ENCODE results near the gene MERTK. TPM values are rescaled to one million over a fixed set of nuclear protein-coding genes. Genes with fewer than 3 reads are reported as not detected.

Gene MERTK
- total RNA-seq, 1 experiment from 2014 or later = 2.5 TPM

DNA sequence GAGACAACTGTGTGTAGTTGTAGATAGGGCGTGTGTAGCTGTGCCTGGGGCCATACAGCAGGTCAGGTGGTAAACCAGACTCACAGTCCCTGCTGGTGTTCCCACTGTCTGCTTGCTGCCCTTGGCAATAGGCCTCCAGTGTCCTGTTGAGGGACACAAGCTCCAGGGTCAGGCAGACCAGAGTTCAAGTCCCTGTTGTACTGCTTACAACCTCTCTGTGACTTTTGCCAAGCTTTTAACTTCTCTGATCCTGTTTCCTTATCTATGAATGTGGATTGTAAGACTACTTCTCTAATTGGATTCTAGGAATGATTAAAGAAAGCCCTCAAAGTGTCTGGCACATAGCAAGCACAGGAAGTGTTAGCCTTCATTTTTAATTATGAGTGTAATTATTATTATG, 68.6 kb downstream of the MERTK start:
- TF ChIP-seq EZH2phosphoT487 (IDR thresholded peaks at IDR 0.05; ENCODE audit: borderline replicate concordance, low read length) (no peak), EZH2 (IDR thresholded peaks at IDR 0.05; ENCODE audit: low read length, unreplicated experiment) (no peak), CTCF (conservative IDR thresholded peaks at IDR 0.05; ENCODE audit: low read depth, low read length) (no peak)
- Histone ChIP-seq H3K79me2 (ENCODE audit: low read length) (no peaks in the 10 kb centered on the region), H3K36me3 (ENCODE audit: low read depth, low read length) (no peaks in the 10 kb centered on the region), H3K9me3 (ENCODE audit: low read length) (no peaks in the 10 kb centered on the region), H3K27ac (ENCODE audit: low read length) (no peak overlapping the region), H3F3A (ENCODE audit: low read length, unreplicated experiment) (no peaks in the 10 kb centered on the region), H3K9ac (ENCODE audit: low read length) (no peak overlapping the region), H4K20me1 (ENCODE audit: low read length) (no peaks in the 10 kb centered on the region), H2AFZ (ENCODE audit: low read length) (no peak overlapping the region), H3K4me3 (ENCODE audit: low read length) (no peak overlapping the region), H3K9me2 (replicated peaks; ENCODE audit: low read length) (no peaks in the 10 kb centered on the region), H3K27me3 (ENCODE audit: low read length) (no peaks in the 10 kb centered on the region), H3K4me2 (ENCODE audit: low read length) (no peak overlapping the region), H3K4me1 (ENCODE audit: insufficient read depth, low read length) (no peaks in the 10 kb centered on the region)
- ATAC-seq (no peak), DNase-seq (no peak)
- ChIA-PET CTCF (no interaction called here), POLR2A (ENCODE audit: unreplicated experiment) (no interaction called here)
- BruUV-seq (replicated peaks) = no TSS peak
- intact Hi-C loops (cut with micrococcal nuclease) = no loop called here

- no peaks in the 10 kb centered on the region for H4K20me1 ChIP-seq (ENCODE audit: low read length)
- ChIA-PET CTCF (no interaction called here), POLR2A (ENCODE audit: unreplicated experiment) (no interaction called here)
- H3K9ac ChIP-seq (ENCODE audit: low read length) = no peak overlapping the region
- no peaks in the 10 kb centered on the region for H3K79me2 ChIP-seq (ENCODE audit: low read length)
- no TSS peak for BruUV-seq (replicated peaks)
- peaks cover 27% of the 10 kb centered on the region for H3K4me1 ChIP-seq (ENCODE audit: insufficient read depth, low read length)
- H3K27ac ChIP-seq (ENCODE audit: low read length) = no peak overlapping the region
- no peaks in the 10 kb centered on the region for H3F3A ChIP-seq (ENCODE audit: low read length, unreplicated experiment)
- H2AFZ ChIP-seq (ENCODE audit: low read length) = no peak overlapping the region
- no peak for TF ChIP-seq CTCF (conservative IDR thresholded peaks at IDR 0.05; ENCODE audit: low read depth, low read length)
- no peak for TF ChIP-seq EZH2 (IDR thresholded peaks at IDR 0.05; ENCODE audit: low read length, unreplicated experiment)
- TF ChIP-seq EZH2phosphoT487 (IDR thresholded peaks at IDR 0.05; ENCODE audit: borderline replicate concordance, low read length) = no peak
- intact Hi-C loops (cut with micrococcal nuclease) = loop anchor here (10.0 kb wide), 1 partner anchor 66 kb away; no protein-coding TSS in a partner anchor
- H3K27me3 ChIP-seq (ENCODE audit: low read length) = no peaks in the 10 kb centered on the region
- no peak overlapping the region for H3K4me3 ChIP-seq (ENCODE audit: low read length)
- H3K4me2 ChIP-seq (ENCODE audit: low read length) = no peak overlapping the region
- H3K9me2 ChIP-seq (replicated peaks; ENCODE audit: low read length) = no peaks in the 10 kb centered on the region
- no peak for DNase-seq
- no peaks in the 10 kb centered on the region for H3K36me3 ChIP-seq (ENCODE audit: low read depth, low read length)
- no peaks in the 10 kb centered on the region for H3K9me3 ChIP-seq (ENCODE audit: low read length)
- ATAC-seq = no peak
Measured at GRCh38 chr2:111970453-111970852, 72.0 kb downstream of the MERTK start.

DNA sequence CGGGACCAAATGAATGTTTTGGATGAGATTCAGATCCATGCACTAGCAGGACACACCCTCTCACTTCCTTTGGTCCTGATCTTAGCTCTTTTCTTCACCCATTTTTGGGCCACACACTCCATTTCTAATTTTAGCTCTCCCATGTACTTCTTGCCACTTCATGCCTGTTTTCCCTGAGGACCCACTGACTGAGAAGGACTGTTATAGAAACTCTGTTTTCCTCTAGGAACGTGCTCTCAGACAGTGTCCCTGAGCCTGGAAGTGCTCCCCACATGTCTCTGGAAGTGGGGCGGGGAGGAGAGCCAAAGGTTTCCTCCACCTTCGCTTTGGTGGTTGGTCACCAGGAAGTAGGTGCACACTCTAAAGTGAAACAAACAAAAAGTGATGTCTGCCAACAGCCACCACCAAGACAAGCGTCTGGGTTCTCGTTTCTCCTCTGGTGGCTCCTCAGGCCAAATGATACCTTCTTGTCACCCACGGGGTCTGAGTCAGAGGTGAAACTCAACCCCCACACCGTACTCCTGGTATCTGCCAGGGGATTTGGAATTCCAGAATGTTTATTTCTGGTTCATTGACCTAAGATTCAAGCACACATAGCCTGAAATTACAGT, 74.7 kb downstream of the MERTK start:
- Histone ChIP-seq H4K20me1 (ENCODE audit: low read length) (no peaks in the 10 kb centered on the region), H3K79me2 (ENCODE audit: low read length) (no peaks in the 10 kb centered on the region), H3K4me1 (ENCODE audit: insufficient read depth, low read length) (peaks cover 33% of the 10 kb centered on the region), H3K9me3 (ENCODE audit: low read length) (0 out of 2 replicates have a peak, but pooled peaks cover 5% of the 10 kb centered on the region), H3K9me2 (replicated peaks; ENCODE audit: low read length) (no peaks in the 10 kb centered on the region), H3K9ac (ENCODE audit: low read length) (no peak overlapping the region), H3K27me3 (ENCODE audit: low read length) (no peaks in the 10 kb centered on the region), H3K4me2 (ENCODE audit: low read length) (peak overlapping the region; percentile 62), H3F3A (ENCODE audit: low read length, unreplicated experiment) (no peaks in the 10 kb centered on the region), H3K36me3 (ENCODE audit: low read depth, low read length) (no peaks in the 10 kb centered on the region), H2AFZ (ENCODE audit: low read length) (peak overlapping the region; percentile 52), H3K27ac (ENCODE audit: low read length) (no peak overlapping the region; the same call in 1 of the 2 replicates), H3K4me3 (ENCODE audit: low read length) (peak overlapping the region; percentile 5; the same call in 1 of the 2 replicates)
- intact Hi-C loops (cut with micrococcal nuclease) = loop anchor here (10.0 kb wide), 1 partner anchor 68 kb away; no protein-coding TSS in a partner anchor
- POLR2A ChIA-PET (ENCODE audit: unreplicated experiment) = no interaction called here
- ATAC-seq (no peak), DNase-seq (peak; percentile 62)
- CTCF ChIA-PET = no interaction called here
- no peak for TF ChIP-seq EZH2phosphoT487 (IDR thresholded peaks at IDR 0.05; ENCODE audit: borderline replicate concordance, low read length)
- TF ChIP-seq EZH2 (IDR thresholded peaks at IDR 0.05; ENCODE audit: low read length, unreplicated experiment) = no peak
- no peak for TF ChIP-seq CTCF (conservative IDR thresholded peaks at IDR 0.05; ENCODE audit: low read depth, low read length)
- BruUV-seq (replicated peaks) = no TSS peak
